GM15510 (cell line): ENCODE data around the gene LRRC1.

Source experiments
- POLR2A ChIP-seq: IDR thresholded peaks from 3 replicates; pipeline ENCODE4 v1.6.1; 2011; ENCODE audit warnings: borderline replicate concordance; ENCODE audit not compliant: insufficient read length; ENCODE audit errors: extremely low read depth

Gene LRRC1

GRCh38 chr6:53926505-53926904, 131.7 kb downstream of the LRRC1 start:
- TF ChIP-seq POLR2A, result no peak

- TF ChIP-seq POLR2A, result no peak
These were observed 133.8 kb downstream of the LRRC1 start for GRCh38 chr6:53928641-53929040.

- no peak for TF ChIP-seq POLR2A
These were observed 134.4 kb downstream of the LRRC1 start for GRCh38 chr6:53929041-53929820.

GRCh38 chr6:53929821-53930120, 135.0 kb downstream of the LRRC1 start:
- TF ChIP-seq POLR2A, result no peak

- no peak for TF ChIP-seq POLR2A
These were observed 135.5 kb downstream of the LRRC1 start for GRCh38 chr6:53930330-53930729.

- TF ChIP-seq POLR2A, result no peak
These were observed 136.3 kb downstream of the LRRC1 start for GRCh38 chr6:53931086-53931485.

- TF ChIP-seq POLR2A, result no peak
These were observed 137.7 kb downstream of the LRRC1 start for GRCh38 chr6:53932516-53932915.

GRCh38 chr6:53934023-53934422, 139.2 kb downstream of the LRRC1 start:
- TF ChIP-seq POLR2A, result no peak

GRCh38 chr6:53937461-53937860, 142.7 kb downstream of the LRRC1 start:
- TF ChIP-seq POLR2A, result no peak

GRCh38 chr6:53938810-53939209, 144.0 kb downstream of the LRRC1 start:
- TF ChIP-seq POLR2A, result no peak

- TF ChIP-seq POLR2A, result no peak
These were observed 145.0 kb downstream of the LRRC1 start for GRCh38 chr6:53939830-53940229.

- no peak for TF ChIP-seq POLR2A
These were observed 148.6 kb downstream of the LRRC1 start for GRCh38 chr6:53943395-53943794.

- no peak for TF ChIP-seq POLR2A
These were observed 149.3 kb downstream of the LRRC1 start for GRCh38 chr6:53944091-53944490.

GRCh38 chr6:53944543-53944942, 149.7 kb downstream of the LRRC1 start:
- no peak for TF ChIP-seq POLR2A

- no peak for TF ChIP-seq POLR2A
These were observed 151.1 kb downstream of the LRRC1 start for GRCh38 chr6:53945765-53946407.

- TF ChIP-seq POLR2A, result no peak
These were observed 153.0 kb downstream of the LRRC1 start for GRCh38 chr6:53947780-53948179.
